B cell (primary cell): Measurements from ENCODE around the gene ZBED2. TPM values are rescaled to one million over a fixed set of nuclear protein-coding genes. Genes with fewer than 3 reads are reported as not detected.
A peak's percentile ranks its signal among the peaks of the same experiment; 100 is the strongest.

ENCODE experiments used
- ATAC-seq: fragments of 200-7000 bp; cut with Tn5 transposase; one replicate; pipeline ENCODE4 v1.10.0; 2021; ENCODE audit warnings: low read depth, mild to moderate bottlenecking, moderate number of reproducible peaks, moderate library complexity
- CTCF ChIA-PET: fragments of 350-600 bp; sonication (Branson Sonifier 250); formaldehyde crosslinking; loops from one replicate; lab custom pipeline; 2021; ENCODE audit warnings: antibody characterized with exemption, inconsistent platforms; lab: Charles Lee
- POLR2A ChIA-PET: fragments of 350-600 bp; sonication (Branson Sonifier 250); formaldehyde crosslinking; loops from one replicate; lab custom pipeline; 2021; ENCODE audit warnings: antibody characterized with exemption; lab: Charles Lee
- DNase-seq: peaks from one replicate; pipeline ENCODE4 v3.0.0; 2013
- H2AFZ ChIP-seq: 2 replicates; pipeline ENCODE4 v1.6.1; 2012; ENCODE audit warnings: mild to moderate bottlenecking, low read depth, low read length; ENCODE audit not compliant: insufficient read depth, poor library complexity, severe bottlenecking
- H3K27ac ChIP-seq, 2 donors: 1 replicate in 1 of 2; 2 replicates in 1 of 2; pipeline ENCODE4 v1.5.1; 2012 to 2013; ENCODE audit warnings: low read length in 2 of 2, mild to moderate bottlenecking in 2 of 2, moderate library complexity in 1 of 2
- H3K27me3 ChIP-seq, 4 experiments: fragments of 200-600 bp in 1 of 4; sonication (generic) in 1 of 4; replicated peaks in 1 of 4; 1 replicate in 2 of 4; 2 replicates in 2 of 4; pipeline versions ENCODE4 v1.6.1 to v1.7.0; 2013 to 2016; ENCODE audit warnings: low read length in 3 of 4, mild to moderate bottlenecking in 2 of 4, mixed read lengths in 1 of 4, moderate library complexity in 1 of 4; ENCODE audit not compliant: insufficient read depth in 4 of 4, control insufficient read depth in 3 of 4; ENCODE audit errors: control extremely low read depth in 1 of 4
- H3K36me3 ChIP-seq, 2 experiments: replicated peaks in 1 of 2; 1 replicate in 1 of 2; 2 replicates in 1 of 2; pipeline versions ENCODE4 v1.6.1 to v1.7.1; 2013; ENCODE audit warnings: low read length in 1 of 2; ENCODE audit not compliant: insufficient read depth in 2 of 2, control insufficient read depth in 1 of 2; ENCODE audit errors: control extremely low read depth in 1 of 2, extremely low read depth in 1 of 2
- H3K4me1 ChIP-seq, 2 donors: fragments of 200-600 bp in 1 of 2; sonication (generic) in 1 of 2; 1 replicate in 1 of 2; 2 replicates in 1 of 2; pipeline versions ENCODE4 v1.5.1 to v1.6.1; 2013 to 2017; ENCODE audit warnings: low read length in 2 of 2; ENCODE audit not compliant: control insufficient read depth in 2 of 2, insufficient read depth in 2 of 2
- H3K4me2 ChIP-seq: replicated peaks from 2 replicates; pipeline ENCODE3; 2012; ENCODE audit warnings: mild to moderate bottlenecking, low read depth, low read length; ENCODE audit not compliant: poor library complexity, severe bottlenecking
- H3K4me3 ChIP-seq, 5 experiments: fragments of 200-600 bp in 1 of 5; sonication (generic) in 1 of 5; 1 replicate in 3 of 5; 2 replicates in 2 of 5; pipeline versions ENCODE4 v1.5.1 to v1.7.0; 2011 to 2016; ENCODE audit warnings: low read length in 4 of 5, mild to moderate bottlenecking in 4 of 5, low read depth in 2 of 5, control low read depth in 1 of 5, moderate library complexity in 1 of 5; ENCODE audit not compliant: insufficient read depth in 1 of 5; ENCODE audit errors: control extremely low read depth in 1 of 5, extremely low read depth in 1 of 5
- H3K79me2 ChIP-seq: fragments of 200-600 bp; sonication (generic); one replicate; pipeline ENCODE4 v1.6.0; 2016; ENCODE audit warnings: low read length; ENCODE audit not compliant: control insufficient read depth, insufficient read depth
- H3K9ac ChIP-seq: fragments of 200-600 bp; sonication (generic); 2 replicates; pipeline ENCODE4 v1.6.1; 2017; ENCODE audit warnings: mild to moderate bottlenecking, low read length, moderate library complexity
- H3K9me3 ChIP-seq, 3 donors: one replicate each; pipeline versions ENCODE4 v1.6.1 to v1.7.1; 2013; ENCODE audit warnings: low read length in 2 of 3; ENCODE audit not compliant: control insufficient read depth in 2 of 3, insufficient read depth in 1 of 3; ENCODE audit errors: control extremely low read depth in 1 of 3
- H4K20me1 ChIP-seq: 2 replicates; pipeline ENCODE4 v1.6.0; 2012; ENCODE audit warnings: mild to moderate bottlenecking, low read length; ENCODE audit not compliant: insufficient read depth, control insufficient read depth, poor library complexity, severe bottlenecking
- H3K27ac Mint-ChIP-seq: one replicate; pipeline ENCODE4 v1.8.0; 2021; ENCODE audit warnings: mixed read lengths
- H3K27me3 Mint-ChIP-seq: one replicate; pipeline ENCODE4 v1.8.0; 2021; ENCODE audit warnings: mixed read lengths
- H3K4me1 Mint-ChIP-seq: one replicate; pipeline ENCODE4 v1.8.0; 2021; ENCODE audit warnings: mixed read lengths
- H3K4me3 Mint-ChIP-seq: one replicate; pipeline ENCODE4 v1.8.0; 2021; ENCODE audit warnings: mixed read lengths
- H3K9me3 Mint-ChIP-seq: one replicate; pipeline ENCODE4 v1.8.0; 2022; ENCODE audit warnings: mixed read lengths; ENCODE audit not compliant: insufficient read depth
- CTCF ChIP-seq: fragments of 200-600 bp; IDR thresholded peaks from one replicate; pipeline ENCODE4 v1.8.0; 2022; ENCODE audit warnings: antibody characterized with exemption, mild to moderate bottlenecking
- EZH2 ChIP-seq: IDR thresholded peaks from 2 replicates; pipeline ENCODE4 v1.6.1; 2012; ENCODE audit warnings: borderline replicate concordance, low read depth, mild to moderate bottlenecking, moderate library complexity, low read length; ENCODE audit not compliant: insufficient read depth, poor library complexity, severe bottlenecking
- WGBS: methylation state at CpG from one replicate; pipeline ENCODE4 v1.1.5; 2013; ENCODE audit warnings: missing lambda C conversion rate; ENCODE audit not compliant: insufficient coverage; 5-methylcytosine and 5-hydroxymethylcytosine counted together
- intact Hi-C: fragments of 100-400 bp; cut with micrococcal nuclease; formaldehyde crosslinking; loops from one replicate; pipeline ENCODE4 v1.10.0; 2022
- polyA plus RNA-seq: library from polyadenylated mRNA; depleted of rRNA; stranded (reverse); fragments of >200 nt; gene quantifications from 2 replicates; pipeline ENCODE4 v1.2.3, GENCODE V29; 2012
- total RNA-seq, 2 donors: library from RNA; stranded (reverse); fragments of 120-200 nt in 1 of 2; gene quantifications; 1 replicate in 1 of 2; 2 replicates in 1 of 2; pipeline versions ENCODE4 v1.2.3 to v1.2.4, GENCODE V29; 2013 to 2022

The ZBED2 gene
- total and polyA plus RNA-seq, 2 donors (not counting 1 experiment from before 2014, with no cell fraction given), result 0.36 to 6.0 TPM

DNA sequence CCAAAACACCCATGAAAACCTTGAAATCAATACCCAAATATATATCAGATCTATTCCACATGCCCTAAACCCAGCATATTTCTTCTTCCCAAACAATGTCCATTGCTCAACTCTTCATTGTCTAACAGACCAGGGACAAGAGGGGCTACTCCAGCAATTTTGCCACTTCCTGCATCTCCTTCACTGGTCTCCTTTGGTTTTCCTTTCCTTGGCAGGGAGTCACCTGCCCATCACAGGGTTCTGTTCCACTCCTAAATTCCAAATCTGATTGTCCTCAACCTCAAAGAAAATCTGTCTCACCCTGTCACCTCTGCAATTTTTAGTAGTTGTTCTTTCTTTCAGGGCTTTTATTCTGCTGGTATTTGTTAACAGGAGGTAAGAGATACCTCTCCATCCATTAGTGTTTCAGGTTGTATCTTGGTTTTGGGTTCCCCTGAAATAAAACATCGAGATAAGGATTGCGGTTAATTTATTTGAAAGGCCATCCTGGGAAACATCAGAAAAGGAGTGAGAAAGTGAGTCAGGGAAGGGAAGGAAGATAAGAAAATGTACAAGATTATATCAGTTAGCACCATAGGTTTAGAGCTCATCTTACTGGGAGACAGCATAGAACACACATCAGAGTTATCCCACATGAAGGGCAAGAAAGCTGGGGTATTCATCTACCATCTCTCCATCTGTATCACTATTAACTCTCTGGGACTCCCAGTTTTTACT is 13.6 kb downstream of the ZBED2 start:
- Mint-ChIP-seq H3K27me3 (no peaks in the 10 kb centered on the region), H3K4me1 (peaks cover 31% of the 10 kb centered on the region), H3K9me3 (no peaks in the 10 kb centered on the region), H3K27ac (no peak overlapping the region), H3K4me3 (no peak overlapping the region)
- H3K9ac ChIP-seq, result no peak overlapping the region
- H3K4me1 ChIP-seq, result peaks cover 9 to 18% of the 10 kb centered on the region in 2 donors
- ATAC-seq (no peak), DNase-seq (no peak)
- no peaks in the 10 kb centered on the region for H3K79me2 ChIP-seq
- no CpG with 5 or more reads among the region's 2 CpGs for WGBS
- intact Hi-C loops, result no loop called here
- no peak for TF ChIP-seq CTCF
- no peak for TF ChIP-seq EZH2
- H3K27ac ChIP-seq, result no peak overlapping the region
- CTCF ChIA-PET, result no interaction called here
- H3K9me3 ChIP-seq, result no peaks in the 10 kb centered on the region
- H3K27me3 ChIP-seq, result no peaks in the 10 kb centered on the region
- H4K20me1 ChIP-seq, result no peaks in the 10 kb centered on the region
- H3K36me3 ChIP-seq, result peaks cover 0 to 50% of the 10 kb centered on the region in 2 experiments
- H2AFZ ChIP-seq, result no peak overlapping the region
- no peak overlapping the region for H3K4me3 ChIP-seq
- POLR2A ChIA-PET, result no interaction called here
- H3K4me2 ChIP-seq, result no peak overlapping the region

DNA sequence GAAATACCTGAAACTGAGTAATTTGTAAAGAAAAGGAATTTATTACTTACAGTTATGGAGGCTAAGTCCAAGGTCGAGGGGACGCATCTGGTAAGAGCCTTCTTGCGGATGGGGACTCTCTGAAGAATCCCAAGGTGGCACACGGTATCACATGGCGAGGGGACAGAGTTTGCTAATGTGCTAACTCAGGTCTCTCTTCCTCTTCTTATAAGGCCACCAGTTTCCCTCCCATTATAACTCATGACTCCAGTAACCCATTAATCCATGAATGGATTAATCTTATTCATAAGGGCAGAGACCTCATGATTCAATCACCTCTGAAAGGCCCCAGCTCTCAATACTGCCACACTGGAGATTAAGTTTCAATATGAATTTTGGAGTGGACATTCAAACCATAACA is 15.7 kb downstream of the ZBED2 start:
- H3K27me3 ChIP-seq, result no peaks in the 10 kb centered on the region
- ATAC-seq (no peak), DNase-seq (no peak)
- no peak overlapping the region for H2AFZ ChIP-seq
- Mint-ChIP-seq H3K27me3 (no peaks in the 10 kb centered on the region), H3K9me3 (no peaks in the 10 kb centered on the region), H3K27ac (no peak overlapping the region), H3K4me3 (peak overlapping the region; percentile 11), H3K4me1 (peaks cover 31% of the 10 kb centered on the region)
- TF ChIP-seq EZH2 (no peak), CTCF (no peak)
- ChIA-PET CTCF (interaction anchor here (0.7 to 4.4 kb wide), 9 partner anchors 11 to 398 kb away, joined by 3 to 71 read pairs (median 35); partner anchors contain the start of gene ZBED2), POLR2A (no interaction called here)
- 75% methylated on average over 4 of the region's 5 CpGs for WGBS
- no peaks in the 10 kb centered on the region for H4K20me1 ChIP-seq
- no peaks in the 10 kb centered on the region for H3K9me3 ChIP-seq
- no peak overlapping the region for H3K9ac ChIP-seq
- peaks cover 9 to 18% of the 10 kb centered on the region in 2 donors for H3K4me1 ChIP-seq
- intact Hi-C loops, result loop anchor here (2.0 kb wide), 1 partner anchor 15 kb away; the partner anchor contains the start of gene ZBED2
- H3K36me3 ChIP-seq, result peaks cover 0 to 31% of the 10 kb centered on the region in 2 experiments
- H3K79me2 ChIP-seq, result no peaks in the 10 kb centered on the region
- no peak overlapping the region for H3K4me3 ChIP-seq
- H3K4me2 ChIP-seq, result no peak overlapping the region
- H3K27ac ChIP-seq, result no peak overlapping the region
